ENCODE results near the gene HDDC3. TPM values are rescaled to one million over a fixed set of nuclear protein-coding genes. Genes with fewer than 3 reads are reported as not detected.

The HDDC3 gene
- total RNA-seq, 4 donors from 2014 or later, result 12.0 to 21.1 (median 19.4) TPM

DNA sequence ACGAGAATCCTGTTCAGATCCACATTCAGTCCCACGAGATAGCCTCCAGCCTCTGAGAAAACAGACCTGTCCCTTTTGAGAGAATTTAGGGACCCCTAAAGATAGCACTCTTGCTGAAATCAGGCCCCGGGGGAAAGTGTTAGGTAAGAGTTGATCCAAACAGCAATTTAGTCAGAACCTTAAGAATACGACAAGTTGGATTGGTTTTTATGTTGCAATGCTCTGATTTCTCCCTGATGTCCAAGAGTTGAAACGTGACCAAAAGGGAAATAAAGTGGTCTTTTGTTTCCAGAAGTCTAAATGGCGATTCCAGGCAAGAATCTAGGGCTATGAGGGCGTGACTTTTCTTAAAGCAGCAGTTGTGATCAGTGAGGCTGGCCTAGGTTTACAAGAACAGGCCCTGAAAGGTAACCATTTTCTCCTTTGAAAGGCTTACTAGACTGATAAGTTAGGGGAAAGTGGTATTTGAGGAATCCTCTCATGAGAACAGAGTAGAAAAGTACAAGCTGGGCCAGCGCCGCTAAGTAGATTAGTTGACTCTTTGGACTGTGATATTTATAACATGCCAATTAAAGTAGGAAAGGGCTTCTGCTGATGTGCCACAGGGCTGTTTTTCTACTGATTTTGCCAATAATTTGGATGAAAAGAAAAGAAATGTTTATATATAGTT is 24.4 kb downstream of the HDDC3 start:
- no peak overlapping the region for H3K4me3 ChIP-seq (ENCODE audit: low read depth, poor library complexity, severe bottlenecking)
- DNase-seq (ENCODE audit: low spot score in 2 of 2), result no peak
- TF ChIP-seq POLR2A (IDR thresholded peaks at IDR 0.05), result no peak
- TF ChIP-seq, protein P1, sequence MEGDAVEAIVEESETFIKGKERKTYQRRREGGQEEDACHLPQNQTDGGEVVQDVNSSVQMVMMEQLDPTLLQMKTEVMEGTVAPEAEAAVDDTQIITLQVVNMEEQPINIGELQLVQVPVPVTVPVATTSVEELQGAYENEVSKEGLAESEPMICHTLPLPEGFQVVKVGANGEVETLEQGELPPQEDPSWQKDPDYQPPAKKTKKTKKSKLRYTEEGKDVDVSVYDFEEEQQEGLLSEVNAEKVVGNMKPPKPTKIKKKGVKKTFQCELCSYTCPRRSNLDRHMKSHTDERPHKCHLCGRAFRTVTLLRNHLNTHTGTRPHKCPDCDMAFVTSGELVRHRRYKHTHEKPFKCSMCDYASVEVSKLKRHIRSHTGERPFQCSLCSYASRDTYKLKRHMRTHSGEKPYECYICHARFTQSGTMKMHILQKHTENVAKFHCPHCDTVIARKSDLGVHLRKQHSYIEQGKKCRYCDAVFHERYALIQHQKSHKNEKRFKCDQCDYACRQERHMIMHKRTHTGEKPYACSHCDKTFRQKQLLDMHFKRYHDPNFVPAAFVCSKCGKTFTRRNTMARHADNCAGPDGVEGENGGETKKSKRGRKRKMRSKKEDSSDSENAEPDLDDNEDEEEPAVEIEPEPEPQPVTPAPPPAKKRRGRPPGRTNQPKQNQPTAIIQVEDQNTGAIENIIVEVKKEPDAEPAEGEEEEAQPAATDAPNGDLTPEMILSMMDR (IDR thresholded peaks at IDR 0.05), result no peak
- WGBS, 2 donors, result 73 to 82% methylated on average over 9 of the region's 9 CpGs
- intact Hi-C loops (cut with DNase I; ENCODE audit: low total_unique reads), result no loop called here

DNA sequence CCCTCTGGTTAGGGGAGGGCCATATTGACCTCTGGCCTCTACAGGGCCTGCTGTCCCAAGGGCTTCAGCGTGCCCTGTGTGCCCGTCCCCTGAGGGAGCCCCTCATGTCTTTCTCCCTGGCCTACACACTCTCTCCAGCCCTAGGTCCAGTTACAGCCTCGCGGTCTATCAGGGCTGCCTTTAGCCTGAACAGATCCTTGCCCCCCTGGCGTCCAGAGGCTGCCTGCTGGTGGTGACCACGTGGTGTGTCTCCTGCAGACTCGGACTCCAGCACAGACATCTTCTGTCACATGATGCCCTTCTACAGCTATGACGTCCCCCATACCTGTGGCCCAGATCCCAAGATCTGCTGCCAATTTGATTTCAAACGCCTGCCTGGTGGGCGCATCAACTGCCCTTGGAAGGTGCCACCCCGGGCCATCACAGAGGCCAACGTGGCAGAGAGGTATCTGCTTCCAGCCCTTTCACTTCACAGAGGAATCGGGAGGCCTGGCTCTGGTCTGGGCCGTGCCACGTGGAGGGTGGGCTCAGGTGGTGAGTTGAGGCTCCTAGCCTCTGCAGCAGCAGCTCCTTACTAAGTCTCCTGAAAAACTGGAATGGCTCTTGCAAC is 25.2 kb downstream of the HDDC3 start:
- intact Hi-C loops (cut with DNase I; ENCODE audit: low total_unique reads), result no loop called here
- no peak overlapping the region for H3K4me3 ChIP-seq (ENCODE audit: low read depth, poor library complexity, severe bottlenecking)
- DNase-seq (ENCODE audit: low spot score in 2 of 2), result no peak
- TF ChIP-seq, protein P1 (IDR thresholded peaks at IDR 0.05), result no peak
- TF ChIP-seq POLR2A (IDR thresholded peaks at IDR 0.05), result no peak
- 77 to 87% methylated on average over 15 of the region's 15 CpGs for WGBS, 2 donors

DNA sequence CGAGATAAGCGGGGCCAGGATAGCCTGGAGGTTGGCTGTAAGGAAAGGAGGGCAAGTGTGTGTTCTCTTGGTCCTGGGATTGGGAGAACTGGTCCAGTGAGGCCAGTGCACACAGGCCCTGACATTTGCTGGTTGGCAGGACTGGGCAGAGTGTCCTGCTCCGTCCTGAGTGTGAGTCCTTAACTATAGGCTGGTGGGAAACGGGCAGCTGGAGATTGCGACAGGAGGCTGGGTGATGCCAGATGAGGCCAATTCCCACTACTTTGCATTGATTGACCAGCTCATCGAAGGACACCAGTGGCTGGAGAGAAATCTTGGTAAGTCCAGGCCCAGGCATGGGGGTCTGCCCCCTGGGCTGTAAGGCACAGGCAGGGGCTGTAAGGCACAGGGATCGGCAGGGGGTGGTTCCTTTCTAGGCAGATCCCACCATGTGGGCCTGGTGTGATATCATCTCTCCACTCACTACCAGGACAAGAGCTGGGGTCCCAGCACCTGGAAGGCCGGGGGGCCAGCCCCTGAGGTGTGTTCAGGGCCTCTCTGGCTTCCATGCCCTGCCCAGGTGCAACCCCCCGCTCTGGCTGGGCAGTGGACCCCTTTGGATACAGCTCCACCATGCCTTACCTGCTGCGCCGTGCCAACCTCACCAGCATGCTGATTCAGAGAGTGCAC is 26.0 kb downstream of the HDDC3 start:
- no peak for DNase-seq (ENCODE audit: low spot score in 2 of 2)
- H3K4me3 ChIP-seq (ENCODE audit: low read depth, poor library complexity, severe bottlenecking), result no peak overlapping the region
- no peak for TF ChIP-seq POLR2A (IDR thresholded peaks at IDR 0.05)
- TF ChIP-seq, protein P1 (IDR thresholded peaks at IDR 0.05), result no peak
- intact Hi-C loops (cut with DNase I; ENCODE audit: low total_unique reads), result no loop called here
- 93 to 96% methylated on average over 11 of the region's 11 CpGs for WGBS, 2 donors

DNA sequence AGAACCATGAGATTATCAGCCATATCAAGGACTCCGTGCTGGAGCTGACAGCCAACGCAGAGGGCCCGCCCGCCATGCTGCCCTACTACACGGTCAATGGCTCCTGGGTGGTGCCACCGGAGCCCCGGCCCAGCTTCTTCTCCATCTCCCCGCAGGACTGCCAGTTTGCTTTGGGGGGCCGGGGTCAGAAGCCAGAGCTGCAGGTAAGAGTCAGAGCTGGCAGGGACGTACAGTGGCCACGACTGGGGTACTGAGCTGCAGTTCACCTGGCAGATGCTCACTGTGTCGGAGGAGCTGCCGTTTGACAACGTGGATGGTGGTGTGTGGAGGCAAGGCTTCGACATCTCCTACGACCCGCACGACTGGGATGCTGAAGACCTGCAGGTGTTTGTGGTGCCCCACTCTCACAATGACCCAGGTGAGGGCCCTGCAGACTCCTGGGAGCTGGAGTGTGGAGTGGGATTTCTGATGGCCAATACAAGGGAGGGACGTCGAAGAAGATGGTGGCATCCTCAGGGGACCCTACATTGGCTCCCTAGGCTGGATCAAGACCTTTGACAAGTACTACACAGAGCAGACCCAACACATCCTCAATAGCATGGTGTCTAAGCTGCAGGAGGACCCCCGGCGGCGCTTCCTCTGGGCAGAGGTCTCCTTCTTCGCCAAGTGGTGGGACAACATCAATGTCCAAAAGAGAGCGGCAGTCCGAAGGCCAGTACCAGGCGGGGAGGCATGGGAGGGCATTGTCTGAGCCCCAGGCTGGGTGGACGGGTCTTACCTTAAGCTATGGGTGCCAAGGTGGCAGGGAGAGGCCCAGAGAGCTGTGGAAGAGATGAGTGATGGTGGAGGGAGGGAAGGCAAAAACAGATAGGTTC is 26.8 kb downstream of the HDDC3 start:
- TF ChIP-seq, protein P1 (IDR thresholded peaks at IDR 0.05), result no peak
- no peak for TF ChIP-seq POLR2A (IDR thresholded peaks at IDR 0.05)
- no peak for DNase-seq (ENCODE audit: low spot score in 2 of 2)
- intact Hi-C loops (cut with DNase I; ENCODE audit: low total_unique reads), result no loop called here
- WGBS, 2 donors, result 93 to 97% methylated on average over 27 to 28 of the region's 28 CpGs
- H3K4me3 ChIP-seq (ENCODE audit: low read depth, poor library complexity, severe bottlenecking), result no peak overlapping the region

DNA sequence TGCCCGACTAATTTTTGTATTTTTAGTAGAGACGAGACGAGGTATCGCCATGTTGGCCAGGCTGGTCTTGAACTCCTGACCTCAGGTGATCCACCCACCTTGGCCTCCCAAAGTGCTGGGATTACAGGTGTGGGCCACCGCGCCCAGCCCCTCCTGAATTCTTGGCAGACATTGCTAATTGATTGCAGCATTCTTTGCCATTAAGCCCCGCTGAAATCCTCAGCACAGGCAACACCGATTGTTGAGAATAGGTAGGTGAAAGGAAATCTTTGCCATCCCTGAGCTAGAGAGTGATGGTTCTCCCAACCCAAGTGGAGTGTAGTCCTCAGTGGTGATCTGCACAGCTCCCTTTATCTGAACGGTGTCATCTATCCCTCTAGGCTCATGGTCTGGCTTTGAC is 27.6 kb downstream of the HDDC3 start:
- DNase-seq (ENCODE audit: low spot score in 2 of 2), result no peak
- intact Hi-C loops (cut with DNase I; ENCODE audit: low total_unique reads), result no loop called here
- no peak for TF ChIP-seq POLR2A (IDR thresholded peaks at IDR 0.05)
- TF ChIP-seq, protein P1 (IDR thresholded peaks at IDR 0.05), result no peak
- no peak overlapping the region for H3K4me3 ChIP-seq (ENCODE audit: low read depth, poor library complexity, severe bottlenecking)
- WGBS, 2 donors, result 96 to 98% methylated on average over 9 of the region's 9 CpGs

Measured in lower leg skin (tissue), 4 donors.